Lung (tissue), 13 donors: Measurements from ENCODE around the gene EIF1. TPM values are rescaled to one million over a fixed set of nuclear protein-coding genes. Genes with fewer than 3 reads are reported as not detected.

Experiments used
- ATAC-seq: fragments of 200-7000 bp; cut with Tn5 transposase; one replicate; pipeline ENCODE4 v1.9.1; 2020; ENCODE audit warnings: moderate number of reproducible peaks; ENCODE audit not compliant: insufficient read depth, low FRiP score
- DNase-seq, 3 donors: peaks; one replicate each; pipeline ENCODE4 v3.0.0-alpha.2; 2013 to 2017
- H3K27ac ChIP-seq, 2 donors: one replicate each; pipeline ENCODE4 v1.5.1; 2013; ENCODE audit warnings: mild to moderate bottlenecking in 2 of 2, moderate library complexity in 2 of 2, control low read depth in 1 of 2, inconsistent platforms in 1 of 2, low read depth in 1 of 2, low read length in 1 of 2
- H3K27me3 ChIP-seq, 3 donors: one replicate each; pipeline ENCODE4 v1.5.1; 2013; ENCODE audit warnings: low read length in 2 of 3; ENCODE audit not compliant: control insufficient read depth in 3 of 3, insufficient read depth in 3 of 3
- H3K36me3 ChIP-seq, 4 donors: one replicate each; pipeline ENCODE4 v1.5.1; 2013; ENCODE audit warnings: low read length in 4 of 4, mild to moderate bottlenecking in 1 of 4, moderate library complexity in 1 of 4; ENCODE audit not compliant: control insufficient read depth in 4 of 4, insufficient read depth in 4 of 4
- H3K4me1 ChIP-seq, 5 donors: one replicate each; pipeline ENCODE4 v1.5.1; 2013; ENCODE audit warnings: low read length in 5 of 5, mild to moderate bottlenecking in 2 of 5, moderate library complexity in 1 of 5; ENCODE audit not compliant: control insufficient read depth in 5 of 5, insufficient read depth in 5 of 5
- H3K4me3 ChIP-seq: one replicate; pipeline ENCODE4 v1.5.1; 2013; ENCODE audit warnings: mild to moderate bottlenecking, control low read depth, moderate library complexity
- H3K9ac ChIP-seq, 2 donors: one replicate each; pipeline ENCODE4 v1.5.1; 2013; ENCODE audit warnings: low read length in 2 of 2, control low read depth in 1 of 2; ENCODE audit not compliant: insufficient read depth in 1 of 2
- H3K9me3 ChIP-seq, 4 donors: one replicate each; pipeline ENCODE4 v1.5.1; 2013; ENCODE audit warnings: low read length in 3 of 4, mild to moderate bottlenecking in 1 of 4, moderate library complexity in 1 of 4; ENCODE audit not compliant: control insufficient read depth in 4 of 4, insufficient read depth in 3 of 4
- CTCF ChIP-seq: IDR thresholded peaks from 2 replicates; pipeline ENCODE4 v1.5.1; 2012; ENCODE audit warnings: mild to moderate bottlenecking; ENCODE audit errors: control extremely low read depth, extremely low read depth
- WGBS, 2 donors: extraction: QIAGEN DNeasy Blood & Tissue Kit; methylation state at CpG; one replicate each; pipeline ENCODE4 v1.1.7; 2013; 5-methylcytosine and 5-hydroxymethylcytosine counted together
- polyA plus RNA-seq, 2 donors: library from polyadenylated mRNA; stranded (reverse); fragments of 200-250 nt; gene quantifications; one replicate each; pipeline ENCODE4 v1.2.1, GENCODE V29; 2013
- small RNA-seq: library from RNA; depleted of rRNA; stranded (forward); fragments of <200 nt; gene quantifications from one replicate; pipeline ENCODE3, GENCODE V24; 2014; ENCODE audit warnings: low replicate concordance
- total RNA-seq, 2 donors: library from RNA; depleted of rRNA in 1 of 2; stranded (reverse); fragments of >200 nt in 1 of 2; gene quantifications; one replicate each; pipeline ENCODE4 v1.2.1, GENCODE V29; 2014 to 2021
- donor health status: control.
- donor health status: control.
- donor health status: Bipolar disorder and iron deficiency.
- donor health status: healthy.
- donor health status: DM: yes; HTN: yes; CAD: no.

EIF1 gene
- total and polyA plus RNA-seq, 4 donors = 381 to 872 (median 676) TPM

GRCh38 chr17:41740506-41740905, 51.8 kb downstream of the EIF1 start:
- peaks cover 0 to 4% (median 0%) of the 10 kb centered on the region in 5 donors for H3K4me1 ChIP-seq
- no peak overlapping the region for H3K4me3 ChIP-seq
- no peak overlapping the region for H3K27ac ChIP-seq
- H3K27me3 ChIP-seq = peaks cover 0 to 22% (median 16%) of the 10 kb centered on the region in 3 donors
- no peak for ATAC-seq
- 89 to 90% methylated on average over 5 of the region's 5 CpGs for WGBS, 2 donors
- H3K36me3 ChIP-seq = no peaks in the 10 kb centered on the region
- H3K9me3 ChIP-seq = no peaks in the 10 kb centered on the region
- DNase-seq = no peak
- no peak overlapping the region for H3K9ac ChIP-seq
- TF ChIP-seq CTCF = no peak

GRCh38 chr17:41741709-41742108, 53.0 kb downstream of the EIF1 start:
- Histone ChIP-seq H3K36me3 (no peaks in the 10 kb centered on the region), H3K4me1 (peaks cover 0 to 4% (median 0%) of the 10 kb centered on the region in 5 donors), H3K9me3 (no peaks in the 10 kb centered on the region), H3K4me3 (no peak overlapping the region), H3K27me3 (peaks cover 0 to 12% (median 5%) of the 10 kb centered on the region in 3 donors), H3K27ac (no peak overlapping the region), H3K9ac (no peak overlapping the region)
- WGBS, 2 donors = 76 to 78% methylated on average over 9 of the region's 9 CpGs
- ATAC-seq (no peak), DNase-seq (no peak)
- no peak for TF ChIP-seq CTCF

Small RNAs within 50 kb of the gene (small RNA-seq; reads per million reads assigned to genes)
- not detected for gene RN7SL399P
- not detected for gene RNA5SP442

Other genes starting within 250 kb of the EIF1 start
- gene KRT38, start 247.9 kb upstream of the EIF1 start, total RNA-seq = not detected
- not detected for gene KRT38, start 247.9 kb upstream of the EIF1 start, polyA plus RNA-seq
- not detected for gene KRT32, start 221.5 kb upstream of the EIF1 start, total RNA-seq
- not detected for gene KRT32, start 221.5 kb upstream of the EIF1 start, polyA plus RNA-seq
- not detected for gene KRT35, start 207.7 kb upstream of the EIF1 start, total RNA-seq
- gene KRT35, start 207.7 kb upstream of the EIF1 start, polyA plus RNA-seq = not detected
- not detected for gene KRT36, start 199.0 kb upstream of the EIF1 start, total RNA-seq
- under 1 TPM in 1 of 2 donors, not detected in 1; 0.02 TPM for gene KRT36, start 199.0 kb upstream of the EIF1 start, polyA plus RNA-seq
- gene KRT13, start 183.3 kb upstream of the EIF1 start, total RNA-seq = 10 to 100 TPM in 1 of 2 donors, 1 to 10 TPM in 1; 7.9 to 11.6 TPM
- gene KRT13, start 183.3 kb upstream of the EIF1 start, polyA plus RNA-seq = 10 to 100 TPM in 1 of 2 donors, 1 to 10 TPM in 1; 4.0 to 16.1 TPM
- gene KRT15, start 170.0 kb upstream of the EIF1 start, total RNA-seq = 10 to 100 TPM; 20.4 to 51.7 TPM
- gene KRT15, start 170.0 kb upstream of the EIF1 start, polyA plus RNA-seq = 10 to 100 TPM; 15.2 to 33.6 TPM
- gene KRT19, start 160.6 kb upstream of the EIF1 start, total RNA-seq = 100 to 1,000 TPM; 495 to 770 TPM
- 100 to 1,000 TPM; 637 to 811 TPM for gene KRT19, start 160.6 kb upstream of the EIF1 start, polyA plus RNA-seq
- not detected for gene KRT9, start 116.8 kb upstream of the EIF1 start, total RNA-seq
- not detected for gene KRT9, start 116.8 kb upstream of the EIF1 start, polyA plus RNA-seq
- gene KRT14, start 102.0 kb upstream of the EIF1 start, total RNA-seq = under 1 TPM in 1 of 2 donors, not detected in 1; 0.71 TPM
- under 1 TPM; 0.37 to 0.63 TPM for gene KRT14, start 102.0 kb upstream of the EIF1 start, polyA plus RNA-seq
- gene KRT16, start 76.1 kb upstream of the EIF1 start, total RNA-seq = under 1 TPM in 1 of 2 donors, not detected in 1; 0.28 TPM
- under 1 TPM; 0.10 to 0.18 TPM for gene KRT16, start 76.1 kb upstream of the EIF1 start, polyA plus RNA-seq
- gene KRT17, start 64.3 kb upstream of the EIF1 start, total RNA-seq = 10 to 100 TPM; 39.8 to 45.4 TPM
- 10 to 100 TPM; 27.3 to 47.2 TPM for gene KRT17, start 64.3 kb upstream of the EIF1 start, polyA plus RNA-seq
- not detected for gene GAST, start 23.4 kb downstream of the EIF1 start, total RNA-seq
- not detected for gene GAST, start 23.4 kb downstream of the EIF1 start, polyA plus RNA-seq
- gene HAP1, start 45.8 kb downstream of the EIF1 start, total RNA-seq = under 1 TPM; 0.21 to 0.26 TPM
- under 1 TPM; 0.07 to 0.57 TPM for gene HAP1, start 45.8 kb downstream of the EIF1 start, polyA plus RNA-seq
- 100 to 1,000 TPM; 118 to 150 TPM for gene JUP, start 97.8 kb downstream of the EIF1 start, total RNA-seq
- gene JUP, start 97.8 kb downstream of the EIF1 start, polyA plus RNA-seq = 10 to 100 TPM; 60.9 to 83.6 TPM
- gene P3H4, start 123.1 kb downstream of the EIF1 start, total RNA-seq = 10 to 100 TPM; 12.3 to 13.2 TPM
- 1 to 10 TPM; 6.8 to 9.6 TPM for gene P3H4, start 123.1 kb downstream of the EIF1 start, polyA plus RNA-seq
- 10 to 100 TPM; 53.2 to 64.4 TPM for gene FKBP10, start 124.1 kb downstream of the EIF1 start, total RNA-seq
- gene FKBP10, start 124.1 kb downstream of the EIF1 start, polyA plus RNA-seq = 10 to 100 TPM; 32.6 to 43.3 TPM
- 10 to 100 TPM; 36.5 to 39.4 TPM for gene NT5C3B, start 147.3 kb downstream of the EIF1 start, total RNA-seq
- gene NT5C3B, start 147.3 kb downstream of the EIF1 start, polyA plus RNA-seq = 10 to 100 TPM; 34.9 to 68.5 TPM
- under 1 TPM in 1 of 2 donors, not detected in 1; 0.09 TPM for gene KLHL10, start 148.9 kb downstream of the EIF1 start, total RNA-seq
- under 1 TPM; 0.08 to 0.12 TPM for gene KLHL10, start 148.9 kb downstream of the EIF1 start, polyA plus RNA-seq
- 10 to 100 TPM; 12.2 to 27.7 TPM for gene KLHL11, start 176.5 kb downstream of the EIF1 start, total RNA-seq
- 1 to 10 TPM in 1 of 2 donors, under 1 TPM in 1; 0.63 to 1.4 TPM for gene KLHL11, start 176.5 kb downstream of the EIF1 start, polyA plus RNA-seq
- 100 to 1,000 TPM in 1 of 2 donors, 10 to 100 TPM in 1; 75.5 to 158 TPM for gene ACLY, start 230.1 kb downstream of the EIF1 start, total RNA-seq
- 10 to 100 TPM; 27.5 to 82.6 TPM for gene ACLY, start 230.1 kb downstream of the EIF1 start, polyA plus RNA-seq
- gene ODAD4, start 241.7 kb downstream of the EIF1 start, total RNA-seq = 10 to 100 TPM; 12.5 to 16.7 TPM
- gene ODAD4, start 241.7 kb downstream of the EIF1 start, polyA plus RNA-seq = 1 to 10 TPM; 5.4 to 6.0 TPM